CD4-positive, alpha-beta memory T cell (primary cell): ENCODE results near the gene PCGF2. TPM values are rescaled to one million over a fixed set of nuclear protein-coding genes. Genes with fewer than 3 reads are reported as not detected.
A peak's percentile ranks its signal among the peaks of the same experiment; 100 is the strongest.

Experiments
- CTCF ChIA-PET: fragments of 350-600 bp; sonication (Branson Sonifier 250); formaldehyde crosslinking; loops from one replicate; lab custom pipeline; 2021; ENCODE audit warnings: inconsistent platforms; ENCODE audit not compliant: partially characterized antibody; lab: Charles Lee
- POLR2A ChIA-PET: fragments of 350-600 bp; sonication (Branson Sonifier 250); formaldehyde crosslinking; loops from one replicate; lab custom pipeline; 2021; ENCODE audit not compliant: partially characterized antibody; lab: Charles Lee
- DNase-seq, 5 donors: peaks; one replicate each; pipeline versions ENCODE4 v3.0.0 to v3.0.0-alpha.2; 2020 to 2022; ENCODE audit warnings: mixed read lengths in 1 of 5
- H3K27ac ChIP-seq: one replicate; pipeline ENCODE4 v1.7.0; 2013; ENCODE audit warnings: low read depth, low read length
- H3K27me3 ChIP-seq: 2 replicates; pipeline ENCODE4 v1.7.0; 2013; ENCODE audit warnings: mild to moderate bottlenecking, low read length, moderate library complexity; ENCODE audit not compliant: insufficient read depth
- H3K36me3 ChIP-seq: 2 replicates; pipeline ENCODE4 v1.7.0; 2013; ENCODE audit warnings: mild to moderate bottlenecking, low read length, moderate library complexity; ENCODE audit not compliant: insufficient read depth
- H3K4me1 ChIP-seq: 2 replicates; pipeline ENCODE4 v1.7.0; 2013; ENCODE audit warnings: mild to moderate bottlenecking, low read length, moderate library complexity; ENCODE audit not compliant: insufficient read depth
- H3K4me3 ChIP-seq, 2 donors: one replicate each; pipeline ENCODE4 v1.7.0; 2013; ENCODE audit warnings: low read length in 2 of 2, mild to moderate bottlenecking in 1 of 2
- H3K9me3 ChIP-seq, 2 donors: one replicate each; pipeline ENCODE4 v1.7.0; 2013; ENCODE audit warnings: low read length in 2 of 2, control low read depth in 1 of 2; ENCODE audit not compliant: control insufficient read depth in 1 of 2
- H3K27ac Mint-ChIP-seq, 7 donors: one replicate each; pipeline ENCODE4 v1.8.0; 2020 to 2021; ENCODE audit warnings: mixed read lengths in 7 of 7, mild to moderate bottlenecking in 6 of 7, inconsistent platforms in 3 of 7, moderate library complexity in 3 of 7
- H3K27me3 Mint-ChIP-seq, 2 donors: one replicate each; pipeline ENCODE4 v1.8.0; 2020 to 2021; ENCODE audit warnings: mixed read lengths in 2 of 2
- H3K36me3 Mint-ChIP-seq, 2 donors: one replicate each; pipeline ENCODE4 v1.8.0; 2020 to 2021; ENCODE audit warnings: mixed read lengths in 2 of 2, inconsistent platforms in 1 of 2, mild to moderate bottlenecking in 1 of 2
- H3K4me1 Mint-ChIP-seq, 4 donors: one replicate each; pipeline ENCODE4 v1.8.0; 2020 to 2021; ENCODE audit warnings: mixed read lengths in 4 of 4, mild to moderate bottlenecking in 1 of 4
- H3K4me3 Mint-ChIP-seq, 8 donors: one replicate each; pipeline ENCODE4 v1.8.0; 2020 to 2021; ENCODE audit warnings: mixed read lengths in 8 of 8, mild to moderate bottlenecking in 7 of 8, moderate library complexity in 6 of 8, inconsistent platforms in 3 of 8
- H3K9me3 Mint-ChIP-seq, 8 donors: one replicate each; pipeline ENCODE4 v1.8.0; 2020 to 2021; ENCODE audit warnings: mixed read lengths in 8 of 8, mild to moderate bottlenecking in 5 of 8, inconsistent platforms in 3 of 8, moderate library complexity in 1 of 8
- intact Hi-C: fragments of 100-400 bp; cut with micrococcal nuclease; formaldehyde crosslinking; loops from one replicate; pipeline ENCODE4 v1.15.1; 2023
- polyA plus RNA-seq, 2 donors: library from polyadenylated mRNA; unstranded; fragments of 300-500 nt; fragmentation: Illumina TruSeq; gene quantifications; one replicate each; pipeline ENCODE4 v1.2.3, GENCODE V29; 2021
- total RNA-seq, 2 experiments: library from RNA; stranded (reverse); gene quantifications; one replicate each; pipeline ENCODE4 v1.2.3, GENCODE V29; 2021

Gene PCGF2
- total and polyA plus RNA-seq, 4 experiments from 2014 or later, result not detected

- intact Hi-C loops, result loop anchor here (5.0 kb wide), 3 partner anchors 72 to 192 kb away; partner anchors contain the start of gene RPL23
- Histone ChIP-seq H3K36me3 (peaks cover under 1% of the 10 kb centered on the region), H3K4me1 (peaks cover 58% of the 10 kb centered on the region), H3K27ac (no peak overlapping the region), H3K4me3 (peak overlapping the region; percentile 46 to 51), H3K9me3 (no peaks in the 10 kb centered on the region), H3K27me3 (peaks cover 37% of the 10 kb centered on the region)
- Mint-ChIP-seq H3K4me1 (peaks cover 25 to 54% (median 38%) of the 10 kb centered on the region in 4 donors), H3K27me3 (peaks cover 23 to 27% of the 10 kb centered on the region in 2 donors), H3K27ac (peak overlapping the region in 1 of 7 donors; percentile 93), H3K9me3 (peaks cover 0 to 14% (median 0%) of the 10 kb centered on the region in 8 donors), H3K36me3 (peaks cover 8 to 20% of the 10 kb centered on the region in 2 donors), H3K4me3 (peak overlapping the region; percentile 63 to 100 (median 73))
- ChIA-PET CTCF (no interaction called here), POLR2A (interaction anchor here (0.6 to 5.5 kb wide), 3 partner anchors 18 to 44 kb away, joined by 3 to 50 read pairs (median 5); partner anchors contain the start of gene MLLT6)
- peak in 3 of 5 donors; percentile 21 to 34 (median 33) for DNase-seq
Observed at GRCh38 chr17:38749223-38750043, 1.3 kb upstream of the PCGF2 start.

- H3K9me3 ChIP-seq, result no peaks in the 10 kb centered on the region
- H3K36me3 Mint-ChIP-seq, result peaks cover 6 to 19% of the 10 kb centered on the region in 2 donors
- peaks cover 23 to 52% (median 36%) of the 10 kb centered on the region in 4 donors for H3K4me1 Mint-ChIP-seq
- H3K4me3 ChIP-seq, result peak overlapping the region in 1 of 2 donors; percentile 51
- H3K36me3 ChIP-seq, result no peaks in the 10 kb centered on the region
- H3K9me3 Mint-ChIP-seq, result peaks cover 0 to 14% (median 0%) of the 10 kb centered on the region in 8 donors
- H3K27ac ChIP-seq, result no peak overlapping the region
- peaks cover 55% of the 10 kb centered on the region for H3K4me1 ChIP-seq
- peaks cover 23 to 27% of the 10 kb centered on the region in 2 donors for H3K27me3 Mint-ChIP-seq
- peak overlapping the region in 4 of 8 donors; percentile 65 to 78 (median 72) for H3K4me3 Mint-ChIP-seq
- H3K27me3 ChIP-seq, result peaks cover 37% of the 10 kb centered on the region
- ChIA-PET CTCF (no interaction called here), POLR2A (interaction anchor here (0.6 to 5.5 kb wide), 3 partner anchors 18 to 43 kb away, joined by 3 to 50 read pairs (median 5); partner anchors contain the start of gene MLLT6)
- no peak for DNase-seq
- intact Hi-C loops, result no loop called here
- H3K27ac Mint-ChIP-seq, result no peak overlapping the region
Observed at GRCh38 chr17:38748892-38749222, 721 bp upstream of the PCGF2 start.

- H3K36me3 ChIP-seq, result no peaks in the 10 kb centered on the region
- Mint-ChIP-seq H3K27ac (no peak overlapping the region), H3K9me3 (peaks cover 0 to 14% (median 0%) of the 10 kb centered on the region in 8 donors), H3K36me3 (peaks cover 2 to 15% of the 10 kb centered on the region in 2 donors), H3K27me3 (peaks cover 23 to 27% of the 10 kb centered on the region in 2 donors), H3K4me3 (peak overlapping the region in 5 of 8 donors; percentile 59 to 76 (median 70)), H3K4me1 (peaks cover 20 to 41% (median 28%) of the 10 kb centered on the region in 4 donors)
- no peak overlapping the region for H3K27ac ChIP-seq
- CTCF ChIA-PET, result no interaction called here
- intact Hi-C loops, result no loop called here
- POLR2A ChIA-PET, result interaction anchor here (1.4 kb wide), 1 partner anchor 19 kb away, joined by 4 read pairs; no protein-coding TSS in a partner anchor
- peaks cover 37% of the 10 kb centered on the region for H3K27me3 ChIP-seq
- no peaks in the 10 kb centered on the region for H3K9me3 ChIP-seq
- peaks cover 46% of the 10 kb centered on the region for H3K4me1 ChIP-seq
- no peak overlapping the region for H3K4me3 ChIP-seq
- DNase-seq, result peak in 2 of 5 donors; percentile 33 to 34
Observed at GRCh38 chr17:38747463-38748148, 530 bp downstream of the PCGF2 start.

- Histone ChIP-seq H3K9me3 (no peaks in the 10 kb centered on the region), H3K4me1 (peaks cover 46% of the 10 kb centered on the region), H3K36me3 (no peaks in the 10 kb centered on the region), H3K4me3 (no peak overlapping the region), H3K27ac (no peak overlapping the region), H3K27me3 (peaks cover 37% of the 10 kb centered on the region)
- Mint-ChIP-seq H3K4me3 (peak overlapping the region in 6 of 8 donors; percentile 25 to 70 (median 58)), H3K36me3 (peaks cover 0 to 8% of the 10 kb centered on the region in 2 donors), H3K27ac (peak overlapping the region in 1 of 7 donors; percentile 38), H3K4me1 (peaks cover 17 to 35% (median 26%) of the 10 kb centered on the region in 4 donors), H3K27me3 (peaks cover 26 to 28% of the 10 kb centered on the region in 2 donors), H3K9me3 (peaks cover 0 to 7% (median 0%) of the 10 kb centered on the region in 8 donors)
- intact Hi-C loops, result no loop called here
- ChIA-PET POLR2A (interaction anchor here (1.4 kb wide), 1 partner anchor 18 kb away, joined by 4 read pairs; no protein-coding TSS in a partner anchor), CTCF (interaction anchor here (2.8 kb wide), 1 partner anchor 12 kb away, joined by 17 read pairs; no protein-coding TSS in a partner anchor)
- DNase-seq, result no peak
Observed at GRCh38 chr17:38746849-38747462, 1.2 kb downstream of the PCGF2 start.

- no peak overlapping the region for H3K27ac ChIP-seq
- Mint-ChIP-seq H3K9me3 (peaks cover 0 to under 1% (median 0%) of the 10 kb centered on the region in 8 donors), H3K27ac (peak overlapping the region in 1 of 7 donors; percentile 38), H3K4me1 (peaks cover 13 to 28% (median 21%) of the 10 kb centered on the region in 4 donors), H3K4me3 (peak overlapping the region in 6 of 8 donors; percentile 6 to 70 (median 44)), H3K36me3 (peaks cover 0 to 3% of the 10 kb centered on the region in 2 donors), H3K27me3 (peaks cover 22 to 25% of the 10 kb centered on the region in 2 donors)
- intact Hi-C loops, result no loop called here
- H3K9me3 ChIP-seq, result no peaks in the 10 kb centered on the region
- CTCF ChIA-PET, result interaction anchor here (2.8 kb wide), 1 partner anchor 11 kb away, joined by 17 read pairs; no protein-coding TSS in a partner anchor
- no peak overlapping the region for H3K4me3 ChIP-seq
- no peaks in the 10 kb centered on the region for H3K36me3 ChIP-seq
- POLR2A ChIA-PET, result interaction anchor here (1.4 to 1.8 kb wide), 2 partner anchors 18 kb away, joined by 4 read pairs; no protein-coding TSS in a partner anchor
- no peak for DNase-seq
- peaks cover 42% of the 10 kb centered on the region for H3K4me1 ChIP-seq
- peaks cover 37% of the 10 kb centered on the region for H3K27me3 ChIP-seq
Observed at GRCh38 chr17:38746004-38746848, 1.9 kb downstream of the PCGF2 start.

- POLR2A ChIA-PET, result interaction anchor here (1.8 kb wide), 1 partner anchor 17 kb away, joined by 4 read pairs; no protein-coding TSS in a partner anchor
- H3K9me3 Mint-ChIP-seq, result no peaks in the 10 kb centered on the region
- peaks cover 19 to 22% of the 10 kb centered on the region in 2 donors for H3K27me3 Mint-ChIP-seq
Observed at GRCh38 chr17:38745545-38745944, 2.6 kb downstream of the PCGF2 start.

More at GRCh38 chr17:38745545-38745944, 2.6 kb downstream of the PCGF2 start:
- H3K36me3 Mint-ChIP-seq, result no peaks in the 10 kb centered on the region
- Histone ChIP-seq H3K9me3 (no peaks in the 10 kb centered on the region), H3K27ac (no peak overlapping the region), H3K4me3 (no peak overlapping the region), H3K4me1 (peaks cover 35% of the 10 kb centered on the region), H3K27me3 (peaks cover 35% of the 10 kb centered on the region), H3K36me3 (no peaks in the 10 kb centered on the region)
- H3K4me3 Mint-ChIP-seq, result peak overlapping the region in 1 of 8 donors; percentile 67
- peaks cover 6 to 22% (median 14%) of the 10 kb centered on the region in 4 donors for H3K4me1 Mint-ChIP-seq
- DNase-seq, result no peak
- intact Hi-C loops, result no loop called here
- CTCF ChIA-PET, result interaction anchor here (2.8 kb wide), 1 partner anchor 10 kb away, joined by 17 read pairs; no protein-coding TSS in a partner anchor
- H3K27ac Mint-ChIP-seq, result no peak overlapping the region
